HG03439 (cell line): ENCODE data around the gene ART1.

Source experiments
- ATAC-seq: cut with Tn5 transposase; IDR thresholded peaks from one replicate; pipeline ENCODE4 v1.9.1; 2021; ENCODE audit warnings: mild to moderate bottlenecking, moderate library complexity; ENCODE audit not compliant: unreplicated experiment

The ART1 gene

DNA sequence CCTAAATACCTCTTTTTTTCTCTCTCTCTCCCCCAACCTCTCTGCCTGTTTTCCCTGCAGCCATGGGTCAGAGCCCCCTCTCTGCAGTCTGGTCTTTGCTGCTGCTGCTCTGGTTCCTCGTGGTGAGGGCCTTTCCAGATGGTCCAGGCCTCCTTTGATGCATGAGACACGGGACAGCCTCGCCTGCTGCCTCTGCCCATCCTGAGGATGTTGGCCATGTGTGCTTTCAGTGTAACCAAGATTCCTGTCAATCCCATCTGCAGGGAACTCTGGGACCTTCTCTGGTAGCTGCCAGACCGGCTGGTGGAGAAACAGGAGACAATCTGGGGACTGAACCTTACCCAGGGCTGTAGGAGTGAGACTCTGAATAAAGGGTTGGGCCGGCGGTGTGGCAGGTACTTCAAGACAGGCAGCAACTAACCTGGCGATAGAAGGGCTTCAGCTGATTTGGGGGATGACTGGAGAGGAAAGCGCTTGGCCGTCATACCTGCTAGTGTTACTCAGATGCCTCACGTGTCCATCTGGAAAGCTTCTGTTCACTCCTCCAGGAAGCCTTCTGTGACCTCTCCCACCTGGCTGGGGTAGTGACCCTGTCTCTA, 19.2 kb downstream of the ART1 start:
- ATAC-seq, result no peak

GRCh38 chr11:3665336-3666022, 20.6 kb downstream of the ART1 start:
- ATAC-seq, result no peak

DNA sequence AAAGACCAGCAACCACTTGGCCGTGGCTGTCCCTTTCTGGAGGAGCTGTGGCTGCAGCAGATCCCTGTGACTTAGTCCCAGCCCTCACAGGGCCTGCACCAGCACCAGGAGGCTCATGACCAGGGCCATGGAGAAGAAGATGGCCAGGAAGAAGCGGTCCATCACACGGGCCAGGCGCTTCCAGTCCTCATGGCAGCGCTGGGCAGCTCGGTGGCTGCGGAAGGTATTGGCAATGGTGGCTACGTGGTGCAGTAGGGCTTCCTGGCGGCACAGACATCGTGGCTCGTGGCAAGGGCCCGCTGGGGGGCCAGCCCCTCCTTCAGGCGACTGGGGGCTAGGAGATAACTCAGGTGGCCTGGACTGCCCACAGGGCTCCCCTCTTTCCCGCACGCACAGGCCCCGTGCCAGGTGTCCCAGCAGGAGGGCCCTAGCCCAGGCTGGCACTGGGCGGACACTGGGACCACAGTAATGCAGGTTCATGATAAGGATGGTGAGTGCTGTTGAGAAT, 21.1 kb downstream of the ART1 start:
- no peak for ATAC-seq

DNA sequence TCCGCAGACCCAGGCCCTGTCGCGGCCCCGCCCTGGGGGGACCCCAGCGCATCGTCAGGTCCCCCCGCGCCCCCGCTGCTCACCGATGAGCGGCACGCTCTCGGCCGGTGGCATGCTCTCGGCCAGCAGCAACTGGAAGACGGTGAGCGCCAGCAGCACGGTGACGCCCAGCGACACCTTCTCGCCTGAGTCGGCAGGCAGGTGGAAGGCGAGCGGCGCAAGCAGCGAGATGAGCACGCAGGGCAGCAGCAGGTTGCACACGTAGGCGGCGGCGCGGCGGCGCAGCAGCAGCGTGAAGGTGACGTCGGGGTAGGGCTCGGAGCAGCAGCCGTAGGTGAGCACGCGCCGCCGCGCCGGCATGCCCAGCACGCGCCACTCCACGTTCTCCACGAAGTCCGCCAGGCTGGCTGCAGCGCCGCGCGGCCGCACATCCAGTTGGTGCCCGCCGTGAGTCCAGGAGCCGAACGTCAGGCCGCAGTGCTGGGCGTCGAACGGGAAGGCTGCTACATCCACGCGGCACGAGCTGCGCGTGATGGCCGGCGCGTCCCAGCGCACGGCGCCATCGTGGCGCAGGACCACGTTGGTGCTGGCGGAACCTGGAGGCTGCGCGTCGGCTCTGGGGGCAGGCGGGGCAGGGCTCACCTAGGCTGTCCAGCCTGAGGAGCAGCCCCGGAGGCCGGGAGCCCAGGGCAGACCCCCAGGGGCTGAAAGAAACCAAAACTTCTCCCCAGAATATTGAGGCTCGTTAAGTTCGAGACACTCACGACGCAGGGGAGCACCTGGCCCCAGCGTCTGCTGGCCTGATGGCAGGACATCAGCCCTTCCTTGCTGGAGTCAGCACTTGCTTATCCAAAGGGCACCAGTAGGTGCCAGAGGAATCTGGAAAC, 22.5 kb downstream of the ART1 start:
- no peak for ATAC-seq

DNA sequence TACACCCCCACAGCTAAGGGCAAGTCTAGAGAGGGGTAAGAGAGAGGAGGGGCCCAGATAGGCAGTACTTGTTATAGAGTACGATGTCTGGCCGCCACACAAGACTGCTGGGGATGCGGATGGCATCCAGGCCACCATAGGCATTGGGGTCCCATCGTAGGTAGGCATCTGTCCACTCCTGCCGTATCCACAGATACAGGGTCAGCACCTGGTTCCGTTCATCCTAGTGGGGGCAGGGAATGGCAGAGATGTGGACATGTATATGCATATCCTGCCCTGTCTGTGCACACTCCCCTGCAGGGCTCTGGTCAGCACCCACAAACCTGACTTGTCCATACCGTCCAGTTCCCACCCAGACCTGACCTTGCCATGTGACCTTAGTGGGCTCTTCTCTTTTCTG, 24.2 kb downstream of the ART1 start:
- ATAC-seq, result no peak

- no peak for ATAC-seq
Observed at GRCh38 chr11:3669742-3670183, 24.8 kb downstream of the ART1 start.

- no peak for ATAC-seq
Observed at GRCh38 chr11:3671334-3672254, 26.7 kb downstream of the ART1 start, which contains the start of gene CHRNA10. CHRNA10 (minus strand) TSS chr11:3671384; CDS start chr11:3671312, 72 bp downstream.

GRCh38 chr11:3674189-3674588, 29.3 kb downstream of the ART1 start:
- no peak for ATAC-seq

DNA sequence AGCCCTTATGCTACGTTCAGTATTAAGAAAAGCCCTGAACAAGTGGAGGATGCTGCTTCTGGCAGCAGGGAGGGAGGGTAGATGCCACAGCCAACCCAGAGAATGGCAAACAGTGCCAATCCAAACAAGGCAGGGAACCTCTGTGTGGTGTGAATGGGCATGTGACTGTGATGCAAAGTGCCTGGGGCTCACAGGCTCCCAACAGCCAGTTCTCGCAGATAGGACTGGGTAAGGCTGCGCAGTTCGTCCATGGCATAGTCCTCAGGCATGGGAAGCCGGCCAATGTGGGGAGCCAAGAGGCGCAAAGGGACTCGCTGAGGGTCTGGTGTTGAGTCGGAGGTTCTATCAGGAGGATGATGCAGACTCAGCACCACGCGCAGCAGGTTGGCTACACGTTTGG, 31.0 kb downstream of the ART1 start:
- no peak for ATAC-seq

- ATAC-seq, result no peak
Observed at GRCh38 chr11:3679077-3679476, 34.1 kb downstream of the ART1 start.

DNA sequence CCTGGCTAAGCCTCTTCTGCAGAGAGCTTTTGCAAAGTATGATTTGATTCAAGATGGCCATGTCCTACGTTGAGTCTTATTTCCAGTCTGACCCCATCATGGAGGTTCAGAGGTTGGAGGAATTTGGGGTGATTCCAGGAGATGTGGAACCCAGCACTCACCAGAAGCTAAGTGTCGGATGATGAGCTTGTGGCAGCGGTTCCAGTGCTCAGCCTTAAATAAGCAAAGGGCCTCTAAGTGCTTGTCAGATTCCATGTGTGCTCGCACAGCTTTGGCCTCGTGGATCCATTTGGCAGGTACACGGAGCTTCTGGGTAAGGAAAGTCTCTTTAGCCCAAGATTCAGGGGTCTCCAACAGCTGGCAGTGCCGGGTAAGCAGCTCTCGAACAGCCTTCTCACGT, 38.1 kb downstream of the ART1 start:
- ATAC-seq, result no peak

DNA sequence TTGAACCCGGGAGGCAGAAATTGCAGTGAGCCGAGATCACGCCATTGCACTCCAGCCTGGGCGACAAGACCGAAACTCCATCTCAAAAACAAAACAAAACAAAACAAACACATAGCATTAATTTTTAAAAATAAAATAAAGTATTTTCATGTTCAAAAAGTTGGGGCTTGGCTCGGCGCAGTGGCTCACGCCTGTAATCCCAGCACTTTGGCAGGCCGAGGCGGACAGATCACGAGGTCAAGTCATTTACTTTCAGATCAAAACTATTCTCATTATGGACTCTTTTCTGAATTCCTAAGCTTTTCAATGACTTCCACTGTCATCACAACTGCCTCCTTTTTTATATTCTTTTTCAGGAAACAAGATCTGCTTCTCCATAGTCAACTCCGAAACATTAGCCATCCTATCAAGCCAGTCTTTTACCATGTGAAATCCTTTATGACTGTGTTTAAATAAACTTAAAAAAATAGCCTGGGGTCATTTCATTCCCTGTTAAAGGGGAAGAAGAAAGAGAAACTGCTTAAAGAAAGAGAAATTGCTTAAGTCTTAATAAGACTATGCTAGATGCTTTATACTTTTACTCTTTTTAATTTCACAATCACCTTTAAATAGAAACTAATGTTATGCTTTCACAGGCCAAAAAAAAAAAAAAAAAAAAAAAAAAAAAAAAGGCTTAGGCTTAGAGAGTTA, 39.3 kb downstream of the ART1 start:
- no peak for ATAC-seq

- no peak for ATAC-seq
Observed at GRCh38 chr11:3684819-3685172, 39.9 kb downstream of the ART1 start.

- ATAC-seq, result no peak
Observed at GRCh38 chr11:3685923-3686322, 41.0 kb downstream of the ART1 start.

- ATAC-seq, result no peak
Observed at GRCh38 chr11:3686751-3687150, 41.8 kb downstream of the ART1 start.

DNA sequence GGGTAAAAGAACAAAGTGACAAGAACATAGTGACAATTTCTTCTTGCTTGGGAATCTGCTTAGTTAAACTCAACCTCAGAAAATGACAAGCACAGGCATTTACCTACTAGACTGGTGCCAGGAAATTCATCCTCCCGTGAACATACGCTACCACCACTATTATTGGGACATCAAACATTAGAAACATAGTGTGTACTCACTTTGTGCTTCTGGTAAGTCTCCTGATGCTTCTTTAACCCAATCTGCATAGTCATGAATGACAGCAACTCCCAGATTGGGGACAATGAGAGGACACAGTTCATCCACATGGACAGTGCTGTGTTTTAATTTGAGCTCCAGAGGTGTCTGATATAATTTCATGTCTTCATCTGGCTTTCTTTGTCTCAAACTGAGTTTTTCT, 55.5 kb downstream of the ART1 start:
- ATAC-seq, result no peak

DNA sequence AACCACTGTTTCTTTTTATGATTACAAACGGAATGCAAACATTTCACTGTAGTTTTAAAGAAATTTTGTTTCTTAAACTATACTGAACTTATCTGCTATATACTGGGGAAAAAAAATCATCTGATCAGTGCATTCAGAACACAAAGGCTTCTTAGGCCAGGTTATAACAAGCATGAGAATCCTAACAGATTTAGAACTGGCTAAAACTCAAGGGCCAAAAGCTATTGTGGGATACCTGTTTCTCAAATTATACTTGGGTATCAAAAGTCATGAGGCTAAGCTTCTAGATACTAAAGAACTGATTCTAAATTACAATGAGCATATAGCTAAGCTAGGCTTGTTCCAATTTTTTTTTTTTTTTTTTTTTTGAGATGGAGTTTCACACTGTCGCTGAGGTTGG, 56.0 kb downstream of the ART1 start:
- ATAC-seq, result no peak

DNA sequence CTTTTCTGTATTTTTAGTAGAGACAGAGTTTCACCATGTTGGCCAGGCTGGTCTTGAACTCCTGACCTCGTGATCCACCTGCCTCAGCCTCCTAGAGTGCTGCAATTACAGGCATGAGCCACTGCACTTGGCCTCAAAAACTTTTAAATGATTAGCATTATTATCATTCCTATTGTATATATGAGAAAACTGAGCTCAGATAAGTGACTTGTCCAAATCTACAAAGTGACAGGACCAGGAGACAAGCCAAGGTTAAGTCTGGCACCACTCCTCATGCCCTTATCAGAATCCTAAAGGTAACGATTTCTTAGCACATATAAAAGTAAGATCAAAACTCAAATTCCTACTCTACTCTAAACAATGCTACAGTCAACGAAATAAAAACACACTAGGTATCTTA, 58.5 kb downstream of the ART1 start:
- ATAC-seq, result no peak

GRCh38 chr11:3707176-3707575, 62.2 kb downstream of the ART1 start:
- no peak for ATAC-seq

GRCh38 chr11:3709977-3710376, 65.0 kb downstream of the ART1 start:
- ATAC-seq, result no peak
